Choroid plexus epithelial cell (primary cell): ENCODE measurements around the gene ARHGAP45.
"Not testable (repeated sequence)": the region's sequence is repeated elsewhere in the genome, so short reads cannot be mapped to it uniquely, and the experiment has no call there.

Experiments
- DNase-seq: peaks from one replicate; pipeline ENCODE4 v3.0.0-alpha.2; 2010; ENCODE audit warnings: low read depth
- H3K4me3 ChIP-seq: 2 replicates; pipeline ENCODE4 v1.5.1; 2011; ENCODE audit warnings: low read depth, mild to moderate bottlenecking, control low read depth, low read length, moderate library complexity
- TF ChIP-seq, protein P1 (sequence below): conservative IDR thresholded peaks from 2 replicates; pipeline ENCODE4 v1.5.1; 2011; ENCODE audit warnings: low read depth, mild to moderate bottlenecking, control low read depth, inconsistent platforms, low read length, moderate library complexity

Gene ARHGAP45

DNA sequence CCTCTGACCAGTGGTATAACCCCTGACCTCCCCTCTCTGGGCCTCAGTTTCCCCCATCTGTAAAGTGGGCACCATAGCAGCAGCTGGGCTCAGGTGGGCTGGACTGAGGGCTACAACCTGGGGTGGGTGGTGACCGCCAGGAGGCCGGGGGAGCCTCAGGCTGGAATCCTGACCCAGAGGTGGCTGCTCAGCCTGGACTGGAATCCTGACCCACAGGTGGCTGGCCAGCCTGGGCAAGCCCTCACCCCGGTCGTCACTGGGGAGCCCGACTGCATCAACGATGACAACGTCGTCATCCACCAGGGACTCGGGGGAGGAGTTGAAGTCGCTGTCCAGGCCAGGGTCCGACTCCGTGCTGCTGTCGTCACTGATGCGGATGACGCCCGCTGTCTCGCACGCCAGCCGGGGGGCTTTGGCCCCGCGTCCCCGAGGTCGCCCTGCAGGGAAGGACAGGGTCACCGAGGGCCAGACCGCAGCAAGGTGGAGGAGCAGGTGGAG lies 47.1 kb downstream of the ARHGAP45 start:
- DNase-seq: no peak
- TF ChIP-seq, protein P1, sequence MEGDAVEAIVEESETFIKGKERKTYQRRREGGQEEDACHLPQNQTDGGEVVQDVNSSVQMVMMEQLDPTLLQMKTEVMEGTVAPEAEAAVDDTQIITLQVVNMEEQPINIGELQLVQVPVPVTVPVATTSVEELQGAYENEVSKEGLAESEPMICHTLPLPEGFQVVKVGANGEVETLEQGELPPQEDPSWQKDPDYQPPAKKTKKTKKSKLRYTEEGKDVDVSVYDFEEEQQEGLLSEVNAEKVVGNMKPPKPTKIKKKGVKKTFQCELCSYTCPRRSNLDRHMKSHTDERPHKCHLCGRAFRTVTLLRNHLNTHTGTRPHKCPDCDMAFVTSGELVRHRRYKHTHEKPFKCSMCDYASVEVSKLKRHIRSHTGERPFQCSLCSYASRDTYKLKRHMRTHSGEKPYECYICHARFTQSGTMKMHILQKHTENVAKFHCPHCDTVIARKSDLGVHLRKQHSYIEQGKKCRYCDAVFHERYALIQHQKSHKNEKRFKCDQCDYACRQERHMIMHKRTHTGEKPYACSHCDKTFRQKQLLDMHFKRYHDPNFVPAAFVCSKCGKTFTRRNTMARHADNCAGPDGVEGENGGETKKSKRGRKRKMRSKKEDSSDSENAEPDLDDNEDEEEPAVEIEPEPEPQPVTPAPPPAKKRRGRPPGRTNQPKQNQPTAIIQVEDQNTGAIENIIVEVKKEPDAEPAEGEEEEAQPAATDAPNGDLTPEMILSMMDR: no peak
- no peak overlapping the region for H3K4me3 ChIP-seq

DNA sequence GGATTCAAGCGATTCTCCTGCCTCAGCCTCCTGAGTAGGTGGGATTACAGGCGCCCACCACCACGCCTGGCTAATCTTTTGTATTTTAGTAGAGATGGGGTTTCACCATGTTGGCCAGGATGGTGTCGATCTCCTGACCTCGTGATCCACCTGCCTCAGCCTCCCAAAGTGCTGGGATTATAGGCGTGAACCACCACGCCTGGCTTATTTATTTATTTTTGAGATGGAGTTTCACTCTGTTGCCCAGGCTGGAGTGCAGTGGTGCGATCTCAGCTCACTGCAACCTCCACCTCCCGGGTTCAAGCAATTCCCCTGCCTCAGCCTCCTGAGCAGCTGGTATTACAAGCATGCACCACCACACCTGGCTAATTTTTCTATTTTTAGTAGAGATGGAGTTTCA lies 47.8 kb downstream of the ARHGAP45 start:
- not testable (repeated sequence) for DNase-seq, H3K4me3 ChIP-seq

DNA sequence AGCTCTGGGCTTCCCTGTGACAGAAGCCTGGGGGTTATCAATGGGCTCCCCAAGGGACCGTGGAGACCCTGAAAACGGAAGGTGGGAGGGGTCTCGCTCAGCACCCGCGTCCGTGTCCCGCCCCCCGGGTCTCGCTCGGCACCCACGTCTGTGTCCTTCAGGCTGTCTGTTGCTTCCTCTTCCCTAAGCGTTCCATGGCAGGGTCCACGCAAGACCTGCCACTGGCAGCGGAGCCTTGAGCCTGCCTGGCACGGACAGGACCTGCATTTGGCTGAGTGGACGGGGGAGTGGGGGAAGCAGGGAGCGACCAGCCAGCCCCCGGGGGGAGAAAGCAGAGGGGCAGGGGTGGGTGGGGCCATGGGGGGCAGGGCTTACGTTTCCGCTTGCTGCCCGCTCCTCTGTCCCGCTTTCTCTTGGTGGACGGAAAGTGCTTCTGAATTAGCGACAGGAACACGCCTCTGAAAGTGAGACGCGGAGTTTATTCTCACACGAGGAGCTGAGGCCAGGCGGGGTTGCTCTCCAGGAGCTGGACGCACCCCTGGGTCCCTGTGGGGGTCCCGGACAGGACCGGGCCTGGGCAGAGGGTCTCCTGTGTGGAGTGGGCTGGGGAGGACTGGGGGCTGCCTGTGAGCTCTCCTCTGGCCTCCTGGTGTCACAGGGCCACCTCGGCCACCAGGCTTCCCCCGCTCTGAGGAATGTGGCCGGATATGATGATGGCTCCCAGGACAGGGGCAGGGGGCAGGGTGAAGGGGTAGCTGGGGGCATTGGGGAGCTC lies 48.9 kb downstream of the ARHGAP45 start:
- TF ChIP-seq, protein P1: no peak
- DNase-seq: no peak
- no peak overlapping the region for H3K4me3 ChIP-seq

DNA sequence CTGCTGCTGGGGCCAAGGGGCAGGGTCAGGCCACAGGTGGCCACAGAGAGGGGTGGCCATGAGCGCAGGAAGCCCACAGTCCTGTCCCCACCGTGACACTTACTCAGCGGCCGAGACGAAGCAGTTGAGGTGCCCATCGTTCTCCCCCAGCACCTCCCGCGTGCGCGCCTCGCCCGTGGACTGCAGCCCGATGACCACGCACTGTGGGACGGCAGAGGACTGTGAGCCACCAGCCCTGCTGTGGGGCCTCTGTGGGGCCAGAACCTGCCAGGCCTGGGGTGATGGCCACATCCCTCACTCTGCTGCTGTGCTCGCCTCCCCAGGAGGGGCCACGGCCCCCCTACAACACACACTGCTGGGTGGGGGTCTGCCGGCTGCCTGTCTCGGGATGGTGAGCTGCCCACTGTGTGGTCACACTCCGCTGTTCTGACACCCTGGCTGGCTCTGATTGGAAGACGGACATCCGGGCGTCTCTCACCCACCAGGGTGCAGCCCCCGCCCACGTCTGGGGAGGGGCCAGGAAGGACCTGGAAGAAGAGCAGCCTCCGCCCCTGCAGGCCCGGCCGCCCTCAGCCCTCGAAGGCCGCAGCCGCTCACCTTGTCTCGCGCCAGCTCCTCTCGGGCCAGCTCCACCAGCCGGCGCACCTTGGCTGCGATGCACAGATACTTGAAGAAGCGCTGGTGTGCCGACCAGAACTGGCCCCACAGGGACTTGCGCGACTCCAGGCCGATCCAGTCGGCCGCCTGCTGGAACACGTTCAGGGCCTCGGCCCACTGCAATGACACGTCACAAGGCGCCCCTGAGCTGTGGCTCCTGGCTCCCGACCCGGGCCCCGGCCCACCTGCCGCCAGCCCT lies 50.0 kb downstream of the ARHGAP45 start:
- TF ChIP-seq, protein P1: no peak
- no peak for DNase-seq
- no peak overlapping the region for H3K4me3 ChIP-seq

DNA sequence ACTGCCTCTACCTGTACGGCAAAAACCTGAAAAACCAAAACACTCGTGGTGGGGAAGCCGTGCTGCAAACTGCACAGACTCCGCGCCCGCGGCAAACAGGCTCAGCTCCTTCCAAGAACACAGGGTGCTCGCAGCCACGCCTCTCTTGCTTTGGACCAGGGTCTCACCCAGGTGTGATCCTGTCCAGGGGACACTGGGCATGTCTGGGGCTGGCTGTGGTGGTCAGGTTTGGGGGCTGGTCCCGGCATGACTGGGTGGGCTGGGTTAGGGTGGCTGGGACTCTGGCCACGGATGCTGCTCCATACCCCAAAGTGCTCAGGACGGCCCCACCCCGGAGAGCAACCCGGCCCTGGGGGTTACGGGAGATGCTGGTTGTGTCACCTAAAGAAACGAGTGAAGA lies 50.7 kb downstream of the ARHGAP45 start:
- TF ChIP-seq, protein P1: no peak
- no peak for DNase-seq
- H3K4me3 ChIP-seq: no peak overlapping the region

DNA sequence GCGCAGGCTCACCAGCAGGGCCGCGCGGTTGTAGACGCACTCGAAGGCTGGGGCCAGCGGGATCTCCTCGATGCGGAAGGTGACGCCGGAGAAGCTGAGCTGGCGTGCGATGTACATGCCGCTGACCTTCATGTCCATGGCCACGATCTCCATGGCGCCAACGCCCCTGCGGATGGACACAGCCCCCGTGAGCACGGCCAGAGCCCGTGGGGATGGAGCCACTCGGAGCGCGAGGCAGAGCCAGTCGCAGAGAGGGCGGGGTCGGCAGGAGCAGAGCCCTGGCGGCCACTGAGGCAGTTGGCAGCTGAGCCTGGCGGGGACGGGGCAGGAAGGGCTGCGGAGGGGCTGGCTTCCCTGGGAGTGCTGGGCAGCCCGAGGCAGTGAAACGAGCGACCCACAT lies 52.0 kb downstream of the ARHGAP45 start:
- H3K4me3 ChIP-seq: no peak overlapping the region
- DNase-seq: no peak
- TF ChIP-seq, protein P1: no peak

DNA sequence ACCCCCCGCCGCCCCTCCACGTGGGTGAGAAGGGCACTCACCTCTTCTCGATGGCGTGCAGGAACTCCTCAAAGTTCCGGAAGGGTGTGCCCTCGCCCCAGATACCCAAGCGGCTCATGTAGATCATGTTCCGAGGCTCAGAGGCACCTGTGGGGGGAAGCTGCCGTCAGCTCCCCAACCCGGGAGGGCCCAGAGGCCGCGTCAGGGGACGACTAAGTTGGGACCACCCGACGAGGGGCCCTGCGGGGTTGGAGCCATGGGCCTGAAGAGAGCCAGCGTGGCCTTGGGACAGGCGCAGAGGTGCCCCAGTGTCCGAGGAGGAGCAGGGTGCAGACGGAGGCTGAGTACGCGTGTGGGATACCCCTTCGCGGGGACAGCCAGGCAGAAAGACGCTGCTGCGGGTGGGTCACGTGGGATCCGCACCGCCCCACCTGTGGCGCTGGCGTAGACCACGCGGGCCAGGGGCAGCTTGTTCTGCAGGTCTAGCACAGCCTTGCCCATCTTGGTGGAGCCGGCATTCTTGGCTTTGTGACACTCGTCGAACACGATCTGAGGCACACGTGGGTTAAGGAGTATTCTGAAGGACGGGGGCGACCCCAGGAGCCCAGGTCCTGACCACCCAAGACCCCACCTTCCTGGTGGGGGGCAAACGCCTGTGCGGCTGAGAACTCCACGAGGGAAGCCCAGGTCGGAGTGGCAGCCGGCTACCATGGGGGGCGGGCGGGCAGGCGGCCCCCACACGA lies 52.7 kb downstream of the ARHGAP45 start:
- no peak overlapping the region for H3K4me3 ChIP-seq
- DNase-seq: no peak
- TF ChIP-seq, protein P1: no peak
